Measurements from ENCODE around the gene GRAMD2B.
"Not testable (repeated sequence)": the region's sequence is repeated elsewhere in the genome, so short reads cannot be mapped to it uniquely, and the experiment has no call there.

The GRAMD2B gene

DNA sequence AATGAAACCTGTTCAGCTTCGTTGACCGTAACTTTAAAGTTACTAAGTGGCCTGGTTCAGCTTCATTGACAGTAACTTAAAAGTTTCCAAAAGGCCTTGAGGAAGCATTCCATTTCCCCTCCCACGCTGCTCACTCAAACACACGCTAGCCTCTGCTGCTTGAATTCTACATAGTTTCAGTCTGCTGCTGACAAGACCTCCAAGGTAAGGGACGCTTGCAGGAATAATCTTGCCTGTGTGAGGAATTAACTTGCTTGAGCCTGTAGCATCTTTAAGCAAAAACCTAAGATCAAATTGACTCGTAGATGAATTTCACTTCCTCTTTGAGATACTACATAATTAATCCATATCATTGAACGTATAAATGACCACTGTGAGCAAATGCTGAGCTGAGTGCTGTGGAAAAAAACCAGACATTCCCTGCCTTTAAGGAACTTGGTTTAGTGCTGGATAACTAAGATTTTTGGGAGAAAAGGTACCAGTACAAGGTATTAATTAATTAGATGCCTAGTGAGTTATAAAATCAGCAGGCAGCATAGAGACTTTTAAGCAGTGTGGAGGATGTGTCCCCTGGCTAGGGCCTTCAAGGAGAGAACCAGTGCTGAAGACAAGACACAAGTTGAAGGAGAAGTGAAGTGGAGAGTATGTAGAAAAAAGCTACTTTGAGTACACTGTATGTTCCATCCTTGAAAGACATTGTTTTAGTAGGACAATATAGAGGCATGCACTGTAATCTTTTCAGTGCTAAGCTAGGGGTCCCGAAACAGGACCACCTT is 39.2 kb downstream of the GRAMD2B start:
- TF ChIP-seq, protein P1, sequence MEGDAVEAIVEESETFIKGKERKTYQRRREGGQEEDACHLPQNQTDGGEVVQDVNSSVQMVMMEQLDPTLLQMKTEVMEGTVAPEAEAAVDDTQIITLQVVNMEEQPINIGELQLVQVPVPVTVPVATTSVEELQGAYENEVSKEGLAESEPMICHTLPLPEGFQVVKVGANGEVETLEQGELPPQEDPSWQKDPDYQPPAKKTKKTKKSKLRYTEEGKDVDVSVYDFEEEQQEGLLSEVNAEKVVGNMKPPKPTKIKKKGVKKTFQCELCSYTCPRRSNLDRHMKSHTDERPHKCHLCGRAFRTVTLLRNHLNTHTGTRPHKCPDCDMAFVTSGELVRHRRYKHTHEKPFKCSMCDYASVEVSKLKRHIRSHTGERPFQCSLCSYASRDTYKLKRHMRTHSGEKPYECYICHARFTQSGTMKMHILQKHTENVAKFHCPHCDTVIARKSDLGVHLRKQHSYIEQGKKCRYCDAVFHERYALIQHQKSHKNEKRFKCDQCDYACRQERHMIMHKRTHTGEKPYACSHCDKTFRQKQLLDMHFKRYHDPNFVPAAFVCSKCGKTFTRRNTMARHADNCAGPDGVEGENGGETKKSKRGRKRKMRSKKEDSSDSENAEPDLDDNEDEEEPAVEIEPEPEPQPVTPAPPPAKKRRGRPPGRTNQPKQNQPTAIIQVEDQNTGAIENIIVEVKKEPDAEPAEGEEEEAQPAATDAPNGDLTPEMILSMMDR (IDR thresholded peaks at IDR 0.05; ENCODE audit: insufficient read depth, low read depth, low read length, missing control alignments), result no peak
- DNase-seq (ENCODE audit: low read depth), result peak; percentile 63
- H3K4me3 ChIP-seq (ENCODE audit: low read depth, low read length), result no peak overlapping the region

DNA sequence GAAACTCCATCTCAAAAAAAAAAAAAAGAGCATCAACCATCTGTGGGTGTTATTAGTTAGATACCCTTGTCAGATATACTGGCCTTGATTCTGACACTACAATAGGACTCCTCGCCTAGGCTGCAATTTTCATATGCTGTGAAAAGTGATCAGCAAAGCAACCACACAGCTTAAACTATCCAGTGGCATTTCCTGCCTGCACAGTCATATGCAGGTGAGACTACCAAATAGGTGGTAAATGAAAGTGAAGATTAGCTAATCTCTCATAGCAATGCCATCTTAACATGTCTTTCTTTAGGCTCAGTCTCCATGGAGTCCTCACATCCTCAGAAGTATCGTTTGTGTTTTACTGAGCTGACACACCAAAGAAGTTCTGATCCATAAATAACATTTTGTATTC is 40.8 kb downstream of the GRAMD2B start:
- TF ChIP-seq, protein P1 (IDR thresholded peaks at IDR 0.05; ENCODE audit: insufficient read depth, low read depth, low read length, missing control alignments), result no peak
- H3K4me3 ChIP-seq (ENCODE audit: low read depth, low read length), result no peak overlapping the region
- DNase-seq (ENCODE audit: low read depth), result peak; percentile 47

DNA sequence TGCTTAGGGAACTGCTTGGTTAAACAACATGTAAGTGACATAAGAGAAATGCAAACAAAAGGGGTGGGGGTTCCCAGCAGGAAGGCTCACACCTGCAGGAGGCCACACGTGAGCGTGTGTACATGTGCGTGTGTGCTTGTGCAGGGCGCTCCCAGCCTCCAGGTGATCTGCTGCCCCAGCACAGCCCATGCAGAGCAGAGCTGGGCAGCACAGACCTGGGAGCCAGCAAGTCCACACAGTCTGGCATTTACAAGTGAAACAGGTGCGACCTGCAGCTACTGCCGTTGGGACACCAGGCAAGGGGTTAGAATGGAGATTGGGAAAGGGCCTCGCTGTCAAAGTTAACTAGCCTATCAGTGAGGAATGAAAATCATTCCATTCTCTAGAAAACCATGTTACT is 41.8 kb downstream of the GRAMD2B start:
- no peak overlapping the region for H3K4me3 ChIP-seq (ENCODE audit: low read depth, low read length)
- no peak for DNase-seq (ENCODE audit: low read depth)
- TF ChIP-seq, protein P1 (IDR thresholded peaks at IDR 0.05; ENCODE audit: insufficient read depth, low read depth, low read length, missing control alignments), result no peak

DNA sequence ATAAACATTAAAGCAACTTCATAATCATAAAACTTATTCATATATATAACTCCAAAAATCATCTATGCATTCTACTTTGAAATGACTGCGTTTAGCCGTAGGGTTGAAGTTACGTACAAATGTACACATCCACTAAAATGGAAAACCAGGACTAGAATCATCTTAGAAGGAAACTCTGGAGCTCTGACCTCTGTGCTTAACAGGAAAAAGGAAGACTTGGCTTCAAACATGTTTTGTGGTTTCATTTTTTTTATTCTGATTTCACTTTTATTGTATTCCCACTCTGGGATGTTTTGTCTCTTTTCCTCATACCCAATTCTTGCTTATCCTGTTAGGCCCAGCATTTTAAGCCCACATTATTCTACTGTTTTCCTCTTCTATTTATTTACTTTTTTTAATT is 44.9 kb downstream of the GRAMD2B start:
- TF ChIP-seq, protein P1 (IDR thresholded peaks at IDR 0.05; ENCODE audit: insufficient read depth, low read depth, low read length, missing control alignments), result no peak
- DNase-seq (ENCODE audit: low read depth), result no peak
- H3K4me3 ChIP-seq (ENCODE audit: low read depth, low read length), result no peak overlapping the region

DNA sequence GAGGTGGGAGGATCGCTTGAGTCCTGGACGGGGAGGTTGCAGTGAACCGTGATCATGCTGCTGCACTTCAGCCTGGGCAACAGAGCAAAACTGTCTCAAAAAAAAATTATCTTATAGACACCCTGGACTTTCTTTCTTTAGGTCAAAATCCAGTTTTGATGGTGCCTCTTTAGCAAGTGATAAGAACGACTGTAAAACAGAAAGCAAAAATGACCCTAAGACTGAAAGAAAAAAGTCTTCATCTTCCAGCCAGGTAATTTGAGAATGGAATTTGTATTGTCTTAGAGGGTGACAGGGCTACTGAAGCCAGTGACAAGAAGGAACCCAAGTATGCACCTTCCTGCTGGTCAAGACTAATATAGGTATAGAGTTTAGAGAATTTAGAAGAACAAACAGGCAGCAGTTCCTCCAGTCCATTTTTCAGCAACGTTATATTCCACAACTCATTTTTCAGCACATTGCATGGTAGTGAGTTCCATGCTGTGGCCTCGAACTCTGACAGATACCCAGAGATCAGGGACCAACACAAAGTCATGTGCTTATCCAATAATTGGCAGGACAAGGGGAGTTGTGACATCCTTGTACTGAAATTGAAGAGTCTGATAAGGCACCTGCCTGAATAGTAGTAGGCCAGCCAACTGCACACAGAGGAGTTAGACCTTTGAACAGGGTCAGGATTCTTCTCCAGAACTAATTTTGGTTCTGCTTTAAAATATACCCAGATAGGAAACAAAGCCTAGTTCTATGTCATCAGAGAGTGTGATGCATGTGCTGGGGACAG is 46.5 kb downstream of the GRAMD2B start:
- H3K4me3 ChIP-seq (ENCODE audit: low read depth, low read length), result no peak overlapping the region
- TF ChIP-seq, protein P1 (IDR thresholded peaks at IDR 0.05; ENCODE audit: insufficient read depth, low read depth, low read length, missing control alignments), result no peak
- DNase-seq (ENCODE audit: low read depth), result no peak

DNA sequence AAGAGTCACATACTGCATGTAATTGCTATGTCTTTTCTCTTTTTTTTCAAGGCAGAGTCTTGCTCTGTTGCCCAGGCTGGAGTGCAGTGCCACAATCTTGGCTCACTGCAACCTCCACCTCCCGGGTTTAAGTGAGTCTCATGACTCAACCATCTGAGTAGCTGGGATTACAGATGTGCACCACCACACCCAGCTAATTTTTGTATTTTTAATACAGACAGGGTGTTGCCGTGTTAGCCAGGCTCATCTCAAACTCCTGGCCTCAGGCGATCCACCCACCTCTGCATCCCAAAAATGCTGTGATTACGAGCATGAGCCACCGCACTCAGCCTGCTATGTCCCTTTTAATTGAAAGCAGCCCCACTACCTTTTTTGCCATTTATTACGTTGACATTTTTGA is 47.3 kb downstream of the GRAMD2B start:
- H3K4me3 ChIP-seq (ENCODE audit: low read depth, low read length); DNase-seq (ENCODE audit: low read depth): not testable (repeated sequence)

DNA sequence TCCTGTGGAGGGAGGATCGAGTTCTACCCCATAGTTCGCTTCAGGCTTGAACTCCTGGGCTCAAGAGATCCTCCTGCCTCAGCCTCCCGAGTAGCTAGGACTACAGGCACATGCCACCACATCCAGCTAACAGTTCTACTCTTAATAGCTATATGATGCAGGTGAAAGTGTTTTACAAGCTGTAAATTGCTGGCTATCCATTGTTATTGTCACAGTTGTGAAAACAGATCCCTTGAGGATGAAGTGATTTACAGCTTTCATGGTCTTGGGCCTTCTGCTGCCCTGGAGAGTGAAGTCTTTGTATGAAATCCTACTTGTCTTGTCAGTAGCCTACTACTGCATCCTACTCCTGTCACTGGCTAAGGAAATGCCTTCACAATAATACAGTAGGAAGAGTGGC is 48.0 kb downstream of the GRAMD2B start:
- TF ChIP-seq, protein P1 (IDR thresholded peaks at IDR 0.05; ENCODE audit: insufficient read depth, low read depth, low read length, missing control alignments), result no peak
- DNase-seq (ENCODE audit: low read depth), result no peak
- H3K4me3 ChIP-seq (ENCODE audit: low read depth, low read length), result no peak overlapping the region
